GM19468 (cell line): ENCODE data around the gene BHLHE23.

Source experiments
- ATAC-seq: cut with Tn5 transposase; IDR thresholded peaks from one replicate; pipeline ENCODE4 v1.9.1; 2021; ENCODE audit warnings: mild to moderate bottlenecking, moderate library complexity, moderate number of reproducible peaks; ENCODE audit not compliant: unreplicated experiment; ENCODE audit errors: extremely low read depth

The BHLHE23 gene

DNA sequence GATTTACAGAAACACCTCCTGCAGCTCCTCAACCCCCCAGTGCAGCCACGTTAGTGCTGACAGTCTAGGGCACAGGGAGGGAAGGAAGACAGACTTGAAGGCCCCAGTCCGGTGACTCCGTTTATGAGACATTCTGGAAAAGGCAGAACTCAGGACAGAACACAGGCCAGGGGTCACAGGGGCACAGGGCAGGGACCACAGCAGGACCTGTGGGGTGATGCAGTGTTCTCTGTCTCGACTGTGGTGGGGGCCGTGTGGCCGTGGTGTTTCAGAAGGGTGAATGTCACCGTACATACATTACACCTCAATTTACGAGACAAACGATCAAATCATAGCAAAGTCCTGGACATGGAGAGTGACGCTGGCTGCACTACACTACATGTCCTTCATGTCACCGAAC is 11.3 kb downstream of the BHLHE23 start:
- no peak for ATAC-seq

DNA sequence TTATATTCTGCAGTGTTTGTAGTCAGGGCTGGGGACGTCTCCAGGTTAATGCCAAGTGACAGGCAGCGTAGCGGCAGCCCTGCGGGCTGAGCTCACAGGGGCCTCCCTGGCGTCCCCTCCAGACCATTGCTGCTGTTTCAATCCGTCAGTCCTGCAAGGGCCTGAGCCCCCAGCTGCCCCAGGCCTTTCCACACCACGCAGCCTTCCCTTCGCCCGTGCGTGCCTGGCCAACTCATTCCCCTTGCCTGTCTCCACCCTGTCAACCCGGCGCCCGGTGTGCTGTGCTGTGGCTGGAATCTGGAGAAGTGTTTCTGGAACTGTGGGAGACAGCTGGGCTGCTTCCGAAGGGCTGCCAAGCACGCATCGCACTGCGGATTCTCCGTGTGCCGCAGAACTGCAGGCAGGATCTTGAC is 11.9 kb downstream of the BHLHE23 start:
- no peak for ATAC-seq

DNA sequence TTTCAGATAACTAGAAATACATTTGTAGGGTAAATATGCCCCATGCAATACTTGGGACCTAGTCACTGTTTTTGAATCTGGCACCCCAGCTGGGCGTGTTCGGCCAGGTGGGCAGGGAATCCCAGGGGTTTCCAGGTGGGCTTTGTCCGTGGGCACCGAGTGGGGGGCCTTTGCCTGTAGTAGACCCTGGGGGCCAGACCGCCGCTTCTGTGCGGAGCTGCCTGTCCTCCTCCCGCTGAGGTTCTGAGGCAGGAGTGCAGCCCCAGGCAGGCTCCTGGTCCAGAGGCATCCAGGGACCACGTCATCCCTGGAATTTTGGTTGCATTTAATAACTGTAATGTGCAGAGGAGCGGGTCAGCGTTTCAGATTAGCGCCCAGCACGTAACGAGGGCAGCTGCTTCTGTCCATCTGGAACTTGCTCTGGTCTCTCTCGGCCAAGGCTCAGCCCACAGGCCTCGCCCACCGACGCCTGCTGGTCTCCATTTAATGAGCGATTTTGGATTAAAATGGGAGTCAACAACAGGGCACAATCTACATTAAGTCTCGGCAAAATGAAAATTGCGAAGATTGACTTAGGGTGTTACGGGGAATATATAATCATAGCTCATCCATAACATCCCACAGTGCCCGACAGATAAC is 12.8 kb downstream of the BHLHE23 start:
- no peak for ATAC-seq

DNA sequence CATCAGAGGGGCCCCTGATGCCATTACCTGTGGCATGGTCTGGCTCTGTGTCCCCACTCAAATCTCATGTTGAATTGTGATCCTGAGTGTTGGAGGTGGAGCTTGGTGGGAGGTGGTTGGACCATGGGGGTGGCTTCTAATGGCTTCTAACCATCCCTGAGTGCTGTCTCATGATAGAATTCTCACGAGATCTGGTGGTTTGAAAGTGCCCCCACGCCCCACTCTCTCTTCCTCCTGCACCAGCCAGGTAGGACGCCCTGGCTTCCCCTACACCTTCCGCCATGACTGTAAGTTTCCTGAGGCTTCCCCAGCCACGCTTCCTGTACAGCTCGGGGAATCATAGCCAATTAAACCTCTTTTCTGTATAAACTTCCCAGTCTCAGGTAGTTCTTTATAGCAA is 14.9 kb downstream of the BHLHE23 start:
- no peak for ATAC-seq

DNA sequence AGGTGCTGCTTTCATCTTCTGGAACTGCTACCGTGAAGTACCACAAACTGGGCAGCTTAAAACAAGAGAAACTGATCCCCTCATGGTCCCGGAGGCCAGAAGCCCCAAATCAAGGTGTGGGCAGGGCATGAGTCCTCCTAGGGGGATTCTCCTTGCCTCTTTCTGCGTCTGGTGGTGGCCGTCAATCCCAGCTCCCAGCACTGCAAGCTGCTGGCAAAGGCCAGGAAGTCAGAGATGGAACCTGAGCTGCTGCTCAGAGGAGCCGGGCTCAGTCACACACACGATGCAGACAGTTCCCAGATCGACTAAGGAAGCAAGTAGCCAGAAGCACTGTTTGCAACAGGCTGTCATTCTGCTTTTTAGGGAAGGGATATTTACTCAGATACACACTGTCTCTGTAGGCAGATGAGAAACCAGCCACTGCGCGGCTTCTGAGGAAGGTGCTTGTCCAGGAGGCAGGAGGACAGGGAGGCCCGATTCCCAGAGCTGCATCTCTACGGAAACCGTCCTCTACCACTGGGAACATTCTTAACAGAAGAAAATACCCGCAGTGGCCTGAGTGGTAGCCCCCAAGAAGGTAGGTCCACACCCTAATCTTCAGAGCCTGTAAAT is 15.5 kb downstream of the BHLHE23 start:
- no peak for ATAC-seq

DNA sequence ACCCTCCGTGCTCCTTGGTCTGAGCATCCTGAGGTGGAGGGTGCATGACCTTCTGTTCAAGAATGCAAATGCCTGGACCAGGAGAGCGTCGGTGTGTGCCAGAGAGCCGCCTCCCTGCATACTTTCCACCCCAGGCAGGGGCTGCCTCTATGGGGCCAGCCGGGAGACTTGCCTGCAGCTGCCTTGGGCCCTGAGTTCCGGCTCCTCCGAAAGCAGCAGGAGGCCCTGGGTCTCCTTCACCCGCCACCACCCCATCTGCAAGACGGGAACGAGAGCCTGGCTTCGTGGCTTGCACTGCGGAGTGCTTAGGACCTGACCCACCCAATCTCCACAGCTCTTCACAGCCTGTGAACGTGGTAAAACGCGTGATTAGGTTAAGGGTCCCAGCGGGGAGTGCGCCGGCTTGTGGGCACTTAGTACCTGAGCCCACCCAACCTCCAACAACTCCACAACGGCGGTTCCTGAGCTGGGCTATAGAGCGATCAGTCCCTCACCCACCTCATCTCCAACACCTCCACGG is 16.4 kb downstream of the BHLHE23 start:
- ATAC-seq = no peak

DNA sequence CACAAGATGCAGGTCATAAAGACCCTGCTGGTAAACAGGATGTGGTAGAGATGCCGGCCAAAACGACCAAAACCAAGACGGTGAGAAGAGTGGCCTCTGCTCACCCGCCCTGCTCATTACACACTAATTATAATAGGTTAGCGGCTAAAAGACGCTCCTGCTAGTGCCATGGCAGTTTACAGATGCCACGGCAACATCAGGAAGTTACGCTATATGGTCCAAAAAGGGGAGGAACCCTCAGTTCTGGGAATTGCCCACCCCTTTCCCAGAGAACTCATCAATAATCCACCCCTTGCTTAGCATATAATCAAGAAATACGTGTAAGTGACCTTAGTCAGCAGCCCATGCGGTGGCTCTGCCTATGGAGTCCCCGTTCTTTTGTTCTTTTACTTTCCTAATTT is 17.6 kb downstream of the BHLHE23 start:
- ATAC-seq = no peak

DNA sequence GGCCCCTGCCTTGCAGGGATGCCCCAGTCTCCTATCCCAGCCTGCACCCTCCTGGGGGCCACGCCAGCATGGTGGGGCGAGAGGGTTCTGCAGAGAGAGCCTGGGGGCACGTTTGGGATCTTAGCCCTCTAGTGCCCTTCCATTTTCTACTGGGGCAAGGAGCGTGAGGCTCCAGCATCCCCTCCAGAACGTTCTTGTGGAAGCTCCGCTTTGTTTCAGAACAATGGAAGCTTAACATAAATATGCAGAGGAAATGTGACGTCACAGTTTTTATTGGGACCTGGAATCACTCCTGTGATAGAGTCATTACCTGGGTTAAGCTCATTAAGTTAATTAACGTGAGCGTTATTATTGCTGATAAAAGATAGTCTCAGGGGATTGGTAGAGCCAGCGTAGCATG is 19.6 kb downstream of the BHLHE23 start:
- no peak for ATAC-seq

DNA sequence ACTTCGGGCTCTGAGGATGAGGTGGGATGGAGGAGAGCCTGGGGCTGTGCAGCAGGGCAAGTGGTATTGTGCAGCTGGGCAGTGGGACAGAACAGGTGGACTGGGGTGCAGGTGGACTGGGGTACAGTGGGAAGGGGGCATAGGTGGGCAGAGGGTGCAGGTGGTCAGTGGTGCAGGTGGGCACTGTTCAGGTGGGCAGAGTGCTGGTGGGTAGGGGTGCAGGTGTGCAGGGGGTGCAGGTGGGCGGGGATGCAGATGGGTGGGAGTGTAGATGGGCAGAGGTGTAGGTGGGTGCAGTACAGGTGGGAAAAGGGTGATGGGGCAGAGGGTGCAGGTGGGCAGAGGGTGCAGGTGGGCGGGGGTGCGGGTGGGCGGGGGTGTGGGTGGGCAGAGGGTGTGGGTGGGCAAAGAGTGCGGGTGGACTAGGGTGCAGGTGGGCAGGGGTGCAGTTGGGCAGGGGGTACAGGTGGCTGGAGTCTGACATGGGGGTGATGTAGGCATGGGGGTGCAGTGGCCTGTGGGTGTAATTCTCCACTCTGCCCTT is 20.4 kb downstream of the BHLHE23 start:
- ATAC-seq = no peak

DNA sequence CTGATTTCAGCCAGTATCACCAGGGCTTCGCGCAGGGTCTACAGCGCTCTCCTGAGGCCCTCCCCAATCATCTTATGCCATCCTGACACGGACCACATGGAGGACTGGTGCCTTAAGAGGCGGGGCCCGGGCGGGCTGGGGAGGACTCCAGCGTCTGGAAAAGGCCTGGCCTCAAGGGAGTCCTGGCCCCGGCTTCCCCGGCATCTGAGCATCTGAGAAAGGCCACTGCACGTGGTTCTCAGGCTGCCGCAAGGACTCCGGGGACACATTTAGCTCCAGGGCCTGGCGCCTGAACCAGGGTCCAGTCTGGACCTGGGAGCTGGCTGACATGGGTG is 21.4 kb downstream of the BHLHE23 start:
- ATAC-seq = no peak

DNA sequence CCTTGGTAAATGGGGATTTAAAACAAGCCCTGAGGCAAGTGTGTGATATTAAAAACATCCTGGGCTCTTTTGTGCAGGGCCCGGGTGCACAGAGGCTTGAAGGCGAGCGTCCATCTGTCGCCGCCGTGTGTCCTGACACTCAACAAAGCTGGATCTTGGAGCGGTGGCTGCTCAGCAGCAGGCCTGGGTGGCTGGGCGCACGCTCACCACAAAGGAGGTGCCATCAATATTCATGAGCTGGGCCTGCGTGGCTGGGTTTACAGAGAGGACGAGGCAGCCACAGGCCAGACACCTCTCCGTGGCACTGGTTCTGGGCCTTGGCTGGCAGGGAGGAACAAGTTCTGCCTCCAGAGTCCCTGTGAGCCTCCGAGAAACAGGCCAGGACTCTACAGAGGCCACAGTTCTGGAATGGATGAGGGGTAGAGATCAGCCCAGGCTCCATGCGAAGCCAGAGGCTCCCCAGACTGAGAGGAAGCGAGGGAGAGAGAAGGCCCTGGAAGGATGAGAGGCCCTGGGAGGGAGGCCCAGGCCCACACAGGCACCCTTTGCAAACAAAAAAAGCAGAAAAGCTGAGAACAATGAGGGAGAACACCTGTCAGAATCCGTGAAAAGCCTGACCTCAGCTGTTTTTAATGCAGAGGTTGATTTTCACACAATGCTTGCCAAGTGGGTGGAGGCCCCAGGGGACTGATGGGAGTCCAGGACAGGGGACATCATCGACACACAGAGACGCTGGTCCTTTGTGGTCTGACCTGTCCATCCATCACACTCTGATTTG is 21.9 kb downstream of the BHLHE23 start:
- ATAC-seq = no peak

DNA sequence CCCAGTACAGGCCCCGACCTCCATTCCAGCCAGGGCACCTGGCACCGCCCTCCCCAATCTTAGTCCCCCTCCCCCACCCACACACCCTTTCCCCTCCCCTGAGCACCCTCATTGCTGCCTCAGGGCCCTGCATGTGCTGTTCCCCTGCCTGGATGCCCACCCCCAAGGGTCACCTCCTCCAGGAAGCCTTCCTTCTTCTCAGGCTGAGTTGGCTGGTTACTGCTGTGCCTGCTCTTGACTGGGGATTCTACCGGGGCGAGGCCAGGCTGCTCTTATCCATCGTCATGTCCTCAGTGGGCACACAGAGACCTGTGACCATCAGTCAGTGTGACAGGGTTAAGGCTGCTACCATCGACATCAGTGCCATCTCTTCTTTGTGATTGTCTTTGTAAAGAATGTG is 23.6 kb downstream of the BHLHE23 start:
- no peak for ATAC-seq

DNA sequence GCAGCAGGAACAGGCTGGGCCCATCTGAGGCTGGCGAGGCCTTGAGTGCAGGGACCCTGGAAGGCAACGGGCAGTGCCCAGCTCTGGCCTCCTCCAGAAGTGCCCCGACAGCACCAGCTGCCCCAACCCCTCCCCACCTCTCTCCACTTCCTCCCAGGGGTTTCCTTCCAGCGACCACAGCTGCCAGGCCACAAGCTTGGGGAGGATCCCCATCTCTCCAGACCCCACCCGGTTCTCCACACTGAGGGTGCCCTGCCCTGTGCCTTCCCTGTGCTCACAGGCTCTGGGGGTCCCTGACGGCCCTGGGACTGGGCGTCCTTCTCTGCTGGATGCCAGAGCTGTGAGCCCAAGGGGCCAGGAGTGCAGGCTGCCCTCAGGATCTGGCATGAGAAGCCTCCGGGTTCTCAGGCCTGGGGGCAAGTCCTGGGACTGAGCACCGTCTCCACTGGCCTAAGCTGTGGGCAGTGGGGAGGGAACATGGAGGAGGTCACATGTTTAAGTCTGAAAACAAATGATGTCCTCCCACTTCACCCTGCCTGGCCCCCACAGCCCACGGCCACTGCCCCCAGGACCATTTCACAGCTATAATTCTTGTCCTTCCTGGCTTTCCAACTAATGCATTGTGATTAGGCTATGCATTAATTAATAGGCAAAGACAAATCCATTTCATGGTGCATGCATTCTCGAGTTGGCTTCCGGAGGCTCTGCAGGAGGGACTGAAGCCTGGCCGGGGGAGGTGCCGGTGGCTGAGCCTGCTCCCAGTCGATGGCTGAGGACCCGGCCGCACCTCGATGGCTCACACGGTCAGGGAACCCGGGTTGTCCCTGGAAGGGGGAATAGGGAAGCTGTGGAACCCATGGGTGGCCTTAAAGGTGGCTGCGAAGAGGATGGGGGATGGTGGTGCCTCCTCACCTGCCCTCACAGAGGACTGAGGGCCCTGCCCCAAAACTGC is 24.4 kb downstream of the BHLHE23 start:
- ATAC-seq = no peak

DNA sequence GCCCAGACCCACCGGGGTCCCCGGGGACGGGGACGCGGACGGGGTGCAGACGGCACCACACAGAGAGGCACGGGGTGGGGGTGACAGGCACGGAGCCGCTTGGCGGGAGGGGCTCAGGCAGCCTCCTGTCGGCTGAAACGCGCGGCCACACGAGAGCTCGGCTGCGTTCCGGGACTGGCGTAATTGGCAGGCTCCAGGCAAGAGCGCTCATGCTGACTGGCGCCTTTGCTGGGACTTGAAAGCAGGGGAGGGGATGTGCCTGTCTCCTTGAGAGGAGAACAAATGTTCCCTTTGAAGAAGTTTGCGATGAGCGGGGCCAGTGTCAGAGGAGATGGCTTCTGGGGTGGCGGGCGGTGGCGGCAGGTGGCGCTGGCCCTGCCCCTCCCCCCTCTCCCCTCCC is 25.8 kb downstream of the BHLHE23 start:
- ATAC-seq = no peak

DNA sequence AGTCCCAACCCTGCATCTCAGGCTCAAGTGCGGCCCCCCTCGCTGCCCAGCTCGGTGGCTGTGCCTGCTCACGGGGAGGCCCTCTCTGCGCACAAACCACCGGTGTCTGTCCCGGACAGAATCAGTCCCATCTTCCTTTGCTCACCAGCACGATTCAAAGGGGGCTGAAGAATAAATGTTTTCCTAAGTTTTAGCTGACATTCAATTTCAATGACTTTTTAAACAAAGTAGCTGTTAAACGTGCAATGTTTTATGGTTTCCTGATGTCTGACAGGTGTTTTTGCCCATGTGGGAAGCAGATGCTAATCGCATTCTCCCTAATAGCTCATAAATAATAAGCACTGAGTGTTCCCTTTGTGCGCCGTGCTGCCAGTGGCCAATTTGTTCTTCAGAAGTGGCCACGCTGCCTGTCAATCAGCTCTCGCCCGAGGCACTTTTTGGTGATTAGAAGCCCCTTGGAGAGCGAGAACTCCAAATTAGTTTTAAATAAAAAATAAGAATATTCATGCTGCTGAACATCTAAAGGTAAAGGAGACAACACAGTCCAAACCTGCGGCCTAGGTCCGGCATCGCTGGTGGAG is 26.3 kb downstream of the BHLHE23 start:
- ATAC-seq = no peak

DNA sequence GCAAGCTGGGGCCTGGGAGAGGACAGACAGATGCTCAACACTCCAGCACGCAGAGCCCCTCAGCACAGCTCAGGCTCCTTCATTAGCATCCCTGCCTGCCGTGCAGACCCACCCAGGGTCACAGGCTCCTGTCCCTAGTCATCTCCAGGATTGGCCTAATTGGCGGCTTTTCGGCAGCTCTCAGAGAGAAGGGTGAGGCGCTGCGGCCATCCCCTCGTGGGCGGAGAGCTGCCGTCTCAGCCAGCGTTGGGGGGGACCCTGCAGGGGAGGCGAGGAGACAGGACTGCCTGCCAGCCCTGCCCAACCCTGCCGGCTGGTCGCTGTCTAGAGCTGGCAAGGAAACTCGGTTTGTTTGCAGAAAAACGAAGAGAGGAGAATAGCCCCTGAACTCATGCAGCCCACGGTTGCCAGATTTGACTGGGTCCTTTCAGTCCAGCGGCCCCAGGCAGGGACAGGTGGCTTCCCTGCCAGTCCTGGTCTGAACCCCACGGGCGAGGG is 26.8 kb downstream of the BHLHE23 start:
- ATAC-seq = no peak

DNA sequence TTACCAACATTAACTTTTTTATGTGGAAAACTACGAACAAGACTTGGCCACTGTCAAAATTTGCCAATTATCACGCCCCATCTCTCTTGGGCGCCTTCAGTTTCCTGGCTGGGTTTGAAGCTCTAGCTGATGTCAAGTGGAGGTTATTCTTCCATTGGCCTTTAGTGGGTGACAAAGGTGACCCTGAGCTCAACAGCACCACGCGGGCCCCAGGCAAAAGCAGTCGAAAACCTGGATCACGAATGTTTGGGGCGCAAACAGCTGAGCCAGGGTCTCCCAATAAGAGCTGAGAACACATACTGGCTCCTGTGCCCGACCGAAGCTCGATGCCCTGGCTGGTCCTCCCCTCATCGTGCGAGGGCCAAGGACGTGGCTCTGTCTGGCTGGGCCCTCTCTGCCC is 27.5 kb downstream of the BHLHE23 start:
- no peak for ATAC-seq

DNA sequence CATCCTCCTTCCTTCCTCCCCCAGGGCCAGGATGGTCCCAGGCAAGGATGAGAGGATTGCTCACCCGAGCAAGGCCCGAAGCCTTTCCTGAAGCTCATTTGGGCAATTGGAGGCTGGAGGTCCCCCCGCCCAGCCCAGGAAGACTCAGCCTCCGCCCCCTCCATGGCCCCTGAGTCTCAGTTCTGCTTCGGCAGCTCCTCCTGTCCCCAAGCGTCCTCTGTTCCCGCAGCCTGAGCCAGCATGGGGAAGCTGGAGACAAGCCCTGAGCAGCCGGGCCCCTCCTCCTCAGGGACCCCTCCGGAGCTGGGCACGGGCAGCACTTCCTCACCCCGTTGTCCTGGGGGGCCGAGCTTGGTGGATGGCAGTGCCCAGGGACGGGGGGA is 28.2 kb downstream of the BHLHE23 start:
- no peak for ATAC-seq
